NCI-H2081 treated with DMSO at 0.1 percent for 48 hours (cell line): ENCODE data around the gene SLC38A10.

Source experiments
- DNase-seq: peaks from one replicate; lab custom pipeline; 2025; lab: John Stamatoyannopoulos, UW

The SLC38A10 gene

DNA sequence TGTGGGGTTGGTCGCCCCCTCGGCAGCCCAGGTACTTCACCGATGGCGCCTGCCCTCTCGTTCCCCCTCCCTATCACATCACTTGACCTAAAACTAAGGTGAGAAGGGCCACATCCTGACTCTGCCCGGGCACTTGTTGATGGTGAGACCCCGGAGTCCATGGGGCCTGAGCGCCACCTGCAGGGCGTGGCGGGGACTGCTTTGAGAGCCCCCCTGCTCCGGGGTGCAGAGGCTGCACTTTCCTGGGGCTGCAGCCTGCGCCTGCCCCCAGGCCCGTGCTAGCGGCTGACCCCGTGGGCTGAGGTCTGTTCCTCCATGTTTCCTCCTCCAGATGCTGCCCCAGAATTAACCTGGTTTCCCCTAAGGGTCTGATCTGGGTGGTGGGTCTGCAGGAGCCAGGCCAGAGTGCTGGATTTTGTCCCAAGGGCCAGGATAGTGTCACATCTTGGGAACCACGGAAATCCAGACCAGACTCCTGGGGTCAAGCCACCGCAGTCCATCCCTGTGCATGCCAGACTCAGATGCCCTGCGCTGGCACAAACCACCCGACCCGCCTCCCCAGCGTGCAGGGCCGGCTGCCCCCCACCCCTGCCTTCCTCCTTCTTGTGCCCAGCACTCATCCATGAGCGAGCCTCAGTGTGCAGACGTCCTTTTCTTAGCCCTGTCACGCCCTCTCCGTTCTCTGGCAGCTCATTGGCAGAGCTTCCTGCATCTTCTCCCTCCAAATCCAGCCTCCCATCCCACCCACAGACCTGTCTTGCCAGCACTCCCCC, 53.3 kb downstream of the SLC38A10 start:
- DNase-seq: no peak

DNA sequence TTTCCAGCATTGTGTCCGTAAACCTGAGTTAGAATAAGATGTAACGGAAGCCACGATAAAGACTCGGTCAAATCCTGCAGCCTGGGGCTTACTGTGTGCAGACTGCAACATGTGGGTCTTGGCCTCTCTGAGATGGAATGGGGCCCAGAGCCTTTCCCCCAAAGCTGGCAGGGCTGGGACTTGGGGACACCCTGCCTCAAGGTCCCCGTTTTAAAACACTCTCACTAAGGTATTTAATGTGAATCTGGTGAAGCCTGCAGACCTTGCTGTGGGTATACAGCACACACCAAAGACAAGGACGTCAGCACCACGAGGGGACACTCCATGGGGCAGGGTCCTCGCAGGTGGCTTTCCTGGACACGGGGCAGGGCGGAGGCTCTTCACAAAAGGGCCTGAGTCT, 53.9 kb downstream of the SLC38A10 start:
- no peak for DNase-seq

DNA sequence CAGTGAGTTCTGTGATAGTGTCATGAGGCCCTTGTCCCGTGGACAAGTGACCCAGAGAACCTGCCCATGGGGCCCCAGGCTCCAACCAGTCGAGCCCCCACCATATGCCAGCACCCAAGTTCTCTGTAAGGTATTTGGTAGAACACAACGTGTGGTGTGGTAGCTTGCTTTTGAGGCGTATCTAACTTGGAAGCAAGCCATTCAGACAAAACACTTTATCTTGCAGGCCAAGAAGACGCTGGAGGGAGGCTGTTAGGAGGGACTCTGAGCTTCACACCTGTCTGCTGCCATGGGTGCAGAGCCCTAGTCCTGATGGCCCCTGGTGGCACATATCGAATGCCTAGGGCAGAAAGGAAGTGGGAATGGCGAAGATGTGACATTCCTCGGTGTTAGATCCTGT, 54.3 kb downstream of the SLC38A10 start:
- DNase-seq: no peak

DNA sequence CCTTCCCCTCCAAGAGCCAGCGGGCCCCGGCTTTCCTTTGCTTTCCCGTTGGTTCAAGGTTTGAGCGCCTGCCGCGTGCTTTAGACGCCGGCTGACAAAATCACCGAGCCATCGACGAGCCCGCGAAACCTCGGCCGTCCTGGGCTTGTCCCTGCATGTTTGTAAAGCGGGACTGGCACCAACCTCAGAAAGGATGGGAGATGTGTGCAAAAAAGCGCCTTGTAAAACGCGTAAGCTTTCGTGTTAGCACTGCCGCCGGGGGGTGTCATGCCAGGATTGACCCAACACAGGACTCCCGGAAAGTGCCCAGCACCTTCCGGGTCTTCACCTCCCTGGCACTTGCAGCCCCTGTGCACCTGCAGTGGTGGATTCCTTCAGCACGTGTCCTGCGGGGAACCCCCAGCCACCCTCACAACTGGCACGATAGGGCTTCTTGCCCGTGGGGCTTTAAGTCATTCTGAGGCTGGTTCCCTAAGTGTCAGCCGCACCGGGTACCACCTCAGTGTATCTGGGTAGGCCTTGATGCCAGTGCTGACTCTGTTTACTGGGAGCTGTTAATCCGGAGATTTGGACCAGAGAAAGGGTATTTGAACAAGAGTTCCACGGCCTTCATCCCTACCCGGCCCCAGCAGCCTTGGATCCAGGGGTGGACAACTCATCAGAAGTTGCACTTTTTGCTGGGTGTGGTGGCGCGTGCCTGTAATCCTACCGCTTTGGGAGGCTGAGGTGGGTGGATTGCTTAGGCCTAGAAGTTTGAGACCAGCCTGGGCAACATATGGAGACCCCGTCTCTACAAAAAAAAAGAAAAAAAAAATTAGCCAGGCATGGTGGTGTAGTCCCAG, 55.2 kb downstream of the SLC38A10 start:
- DNase-seq: no peak

DNA sequence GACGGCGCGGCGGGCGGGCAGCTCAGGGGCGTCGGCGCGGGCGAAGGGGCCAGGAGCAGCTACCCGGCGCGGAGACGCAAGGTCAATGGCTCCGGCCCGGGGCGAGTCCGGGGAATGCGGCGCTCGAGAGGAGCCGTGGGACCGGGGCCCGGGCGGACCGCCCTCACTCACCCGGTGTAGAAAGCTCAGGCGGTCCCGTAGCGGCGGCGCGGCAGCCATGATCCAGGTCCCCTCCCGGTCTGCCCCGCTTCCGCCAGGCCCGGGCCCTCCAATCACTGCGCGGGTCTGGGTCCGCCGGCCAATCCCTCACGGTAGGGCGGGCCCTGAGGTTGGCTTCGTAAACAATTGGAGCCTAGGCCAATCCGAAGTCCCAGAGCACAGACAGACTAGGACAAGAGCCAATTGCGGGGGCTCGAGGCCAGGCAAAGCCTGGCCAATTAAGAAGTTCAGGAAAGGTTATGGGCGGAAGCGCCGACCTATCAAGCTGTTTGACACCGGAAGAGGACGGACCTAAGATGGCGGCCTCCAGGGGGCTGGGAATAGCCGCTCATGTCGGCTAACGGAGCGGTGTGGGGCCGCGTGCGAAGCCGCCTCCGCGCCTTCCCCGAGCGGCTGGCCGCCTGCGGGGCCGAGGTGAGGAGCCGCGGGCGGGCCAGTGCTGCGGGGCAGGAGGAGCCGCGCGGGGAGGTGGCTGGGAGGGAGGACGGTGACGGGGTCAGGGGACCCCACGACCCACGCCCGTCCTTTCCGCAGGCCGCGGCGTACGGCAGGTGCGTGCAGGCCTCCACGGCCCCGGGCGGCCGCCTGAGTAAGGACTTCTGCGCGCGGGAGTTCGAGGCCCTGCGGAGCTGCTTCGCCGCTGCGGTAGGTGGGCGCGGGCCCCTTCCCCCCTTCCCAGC, 56.0 kb downstream of the SLC38A10 start, which contains the start of the genes NDUFAF8 and TEPSIN:
TSS of gene NDUFAF8 (plus strand) at position 504 of the 899 bp plus-strand sequence. CDS start at position 550, 46 bp downstream.
TSS of gene TEPSIN (minus strand) at position 241 of the 899 bp plus-strand sequence. CDS start at position 219, 22 bp downstream.
- DNase-seq: peak; percentile 99

DNA sequence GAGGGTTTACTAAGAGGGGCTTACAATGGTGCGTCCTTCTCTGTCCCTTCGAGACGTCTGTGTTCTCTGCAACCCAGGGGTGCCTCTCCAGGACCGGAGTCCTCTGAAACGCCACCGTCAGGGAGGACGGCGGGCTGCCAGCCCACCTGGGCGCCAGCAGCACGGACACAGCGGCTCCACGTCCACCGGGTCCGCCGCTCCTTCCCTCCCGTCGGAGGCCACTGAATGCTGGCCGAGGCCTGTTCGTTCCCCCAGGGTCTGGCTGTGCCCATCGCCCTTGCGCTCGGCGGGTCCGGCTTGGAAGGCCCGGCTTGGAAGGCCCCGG, 56.7 kb downstream of the SLC38A10 start:
- no peak for DNase-seq

- no peak for DNase-seq
Measured at GRCh38 chr17:81237591-81238489, 57.3 kb downstream of the SLC38A10 start.

DNA sequence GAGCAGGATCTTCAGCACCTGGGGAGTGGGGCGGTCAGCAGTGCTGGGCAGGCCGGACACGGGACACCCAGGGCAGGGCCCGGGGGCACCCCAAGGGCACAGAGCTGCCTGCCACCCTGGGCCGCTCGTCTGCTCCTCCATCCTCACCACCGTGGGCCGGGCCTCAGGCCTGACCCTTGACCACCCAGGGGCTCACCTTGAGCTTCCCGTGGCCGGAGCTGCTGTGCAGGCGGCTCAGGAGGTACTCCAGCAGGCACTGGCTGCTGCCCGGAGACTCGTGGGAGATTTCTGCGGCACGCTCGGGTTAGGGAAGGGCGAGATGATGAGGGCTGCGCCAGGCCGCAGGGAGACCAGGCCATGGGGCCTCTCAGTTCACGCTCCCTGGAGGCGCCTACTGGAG, 58.3 kb downstream of the SLC38A10 start:
- DNase-seq: no peak

- DNase-seq: no peak
Measured at GRCh38 chr17:81235822-81236740, 59.0 kb downstream of the SLC38A10 start.

GRCh38 chr17:81234940-81235821, 59.9 kb downstream of the SLC38A10 start:
- no peak for DNase-seq

DNA sequence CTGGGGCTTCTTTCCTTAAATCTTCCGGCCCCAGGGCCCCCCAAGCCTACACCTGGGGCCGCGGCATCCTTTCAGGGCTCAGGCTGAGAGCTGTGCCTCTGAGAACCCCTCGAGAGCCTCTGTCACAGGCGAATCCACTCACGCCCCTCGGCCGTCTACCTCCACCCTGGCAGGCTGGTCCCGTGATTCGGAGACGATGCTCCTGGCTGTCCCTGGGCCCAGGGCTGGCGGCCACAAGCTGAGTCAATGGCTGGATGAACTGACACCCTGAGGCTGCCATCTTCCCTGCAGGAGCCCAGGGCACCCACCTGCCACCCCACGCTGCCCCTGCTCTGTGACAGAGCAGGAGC, 60.6 kb downstream of the SLC38A10 start:
- DNase-seq: no peak

DNA sequence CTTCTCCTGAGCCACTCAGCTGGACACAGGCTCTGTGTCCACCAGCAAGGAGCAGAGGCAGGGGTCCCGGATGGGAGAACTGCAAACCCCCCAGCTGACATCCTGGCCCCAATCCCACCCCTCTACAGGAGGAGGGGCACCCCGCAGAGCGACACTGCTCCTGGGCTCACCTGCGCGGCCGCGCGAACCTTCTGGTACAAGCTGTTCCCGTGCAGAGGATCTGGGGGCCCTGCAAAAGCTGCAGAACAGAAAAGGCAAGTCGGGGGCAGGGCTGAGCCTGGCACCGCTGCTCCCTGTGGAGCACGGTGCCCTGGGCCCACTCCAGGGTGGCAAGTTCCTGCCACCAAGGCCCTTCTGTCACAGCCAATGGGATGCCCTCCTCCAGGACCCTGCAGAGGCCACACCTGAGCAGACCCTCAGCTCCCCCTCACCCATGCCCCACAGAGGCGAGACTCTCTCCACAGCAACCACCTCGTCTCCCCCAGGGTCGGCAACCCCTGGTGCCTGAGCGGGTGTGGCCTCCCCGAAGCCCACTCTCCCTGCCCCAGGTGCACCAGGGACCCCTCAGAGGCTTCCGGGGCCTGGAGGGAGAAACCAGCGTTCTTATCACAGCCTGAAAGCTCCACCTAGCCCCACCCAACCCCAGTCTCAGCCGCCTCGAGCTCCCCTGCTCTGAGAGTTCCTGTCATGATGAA, 61.1 kb downstream of the SLC38A10 start:
- DNase-seq: no peak

- DNase-seq: no peak
Measured at GRCh38 chr17:81233316-81233715, 61.8 kb downstream of the SLC38A10 start.

DNA sequence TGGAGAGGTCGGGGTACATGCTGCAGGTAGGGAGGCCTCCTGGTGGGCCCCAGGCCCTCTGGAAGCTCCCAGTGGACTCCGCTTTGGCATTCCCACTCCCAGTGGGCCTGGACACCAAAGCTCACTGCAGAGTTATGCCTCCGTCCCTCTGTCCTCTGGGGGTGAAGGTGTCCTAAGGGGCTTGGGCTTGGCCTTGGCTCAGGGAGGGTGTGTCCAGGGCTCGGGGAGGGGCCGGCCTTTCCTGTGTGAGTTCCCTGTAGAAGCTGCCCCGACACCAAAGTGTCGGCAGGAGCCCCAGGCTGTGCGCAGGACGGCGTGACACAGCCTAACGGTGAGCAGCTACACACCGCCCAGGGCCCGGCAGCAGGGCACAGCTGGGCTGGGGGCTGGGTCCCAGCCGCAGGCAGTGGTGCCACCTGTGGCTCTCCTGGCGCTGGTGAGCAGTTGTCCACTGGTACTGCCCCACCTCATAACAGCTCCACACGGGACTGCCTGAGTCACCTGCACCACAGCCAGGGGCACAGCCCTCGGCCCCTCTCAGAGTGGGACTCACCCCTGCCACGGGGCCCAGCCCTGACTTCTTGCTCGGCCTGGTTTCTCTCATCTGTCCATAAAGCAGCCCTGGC, 62.4 kb downstream of the SLC38A10 start:
- DNase-seq: no peak

GRCh38 chr17:81231766-81232581, 63.1 kb downstream of the SLC38A10 start:
- DNase-seq: no peak

GRCh38 chr17:81231121-81231645, 63.9 kb downstream of the SLC38A10 start:
- no peak for DNase-seq
